Hepatocyte (in vitro differentiated cells): Measurements from ENCODE around the gene SERPINB13.

ENCODE experiments used
- CTCF ChIP-seq: fragments of 200-600 bp; sonication (generic); IDR thresholded peaks from 2 replicates; pipeline ENCODE4 v1.5.1; 2016; ENCODE audit warnings: antibody characterized with exemption, mild to moderate bottlenecking; ENCODE audit not compliant: poor library complexity
- EZH2 ChIP-seq: fragments of 200-600 bp; sonication (generic); IDR thresholded peaks from 2 replicates; pipeline ENCODE4 v1.6.1; 2016; ENCODE audit warnings: antibody characterized with exemption, mild to moderate bottlenecking, borderline replicate concordance

- TF ChIP-seq CTCF = no peak
- TF ChIP-seq EZH2 = no peak
Measured at GRCh38 chr18:63570721-63571120, 16.4 kb upstream of the SERPINB13 start.
